NCI-H2081 treated with DMSO at 0.1 percent for 48 hours (cell line): ENCODE data around the gene KCNAB1.

Experiments
- DNase-seq: peaks from one replicate; lab custom pipeline; 2025; lab: John Stamatoyannopoulos, UW

The KCNAB1 gene

DNA sequence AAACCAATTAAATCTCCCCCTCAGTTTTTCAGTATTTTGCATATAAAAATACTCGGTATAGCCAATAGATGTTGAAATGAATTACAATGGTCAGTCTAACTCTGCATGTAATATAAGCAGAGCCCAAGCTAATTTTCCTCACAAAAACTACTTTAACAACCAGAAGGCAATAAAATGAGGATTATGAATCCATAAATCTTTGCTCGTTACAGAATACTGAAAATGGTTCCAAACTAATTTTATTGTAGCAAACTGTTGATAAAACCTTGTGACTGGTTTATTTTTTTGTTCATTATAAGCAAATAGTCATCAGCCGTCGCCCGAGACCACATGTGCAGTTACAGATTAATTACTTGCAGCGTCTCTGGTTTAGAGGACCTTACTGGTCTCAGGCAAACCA is 251.3 kb downstream of the KCNAB1 start:
- DNase-seq = no peak

DNA sequence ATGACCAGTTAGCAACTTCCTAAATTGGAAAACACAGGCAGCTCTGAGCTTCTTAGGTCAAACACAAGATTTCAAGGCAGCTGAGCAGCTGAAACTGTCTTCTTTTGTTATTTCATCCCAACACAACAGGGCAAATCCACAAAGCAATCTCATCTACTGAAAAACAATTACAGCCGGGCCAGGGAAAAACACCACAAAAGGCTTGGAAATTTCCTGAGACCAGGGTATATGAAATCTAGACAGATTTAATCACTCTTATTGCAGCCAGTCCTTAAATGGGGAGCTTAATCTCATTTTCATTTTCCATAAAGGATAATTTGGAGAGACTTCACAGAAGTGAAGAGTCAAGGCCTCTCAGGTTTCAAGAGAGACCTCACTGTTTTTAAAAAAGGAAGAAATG is 252.7 kb downstream of the KCNAB1 start:
- no peak for DNase-seq

DNA sequence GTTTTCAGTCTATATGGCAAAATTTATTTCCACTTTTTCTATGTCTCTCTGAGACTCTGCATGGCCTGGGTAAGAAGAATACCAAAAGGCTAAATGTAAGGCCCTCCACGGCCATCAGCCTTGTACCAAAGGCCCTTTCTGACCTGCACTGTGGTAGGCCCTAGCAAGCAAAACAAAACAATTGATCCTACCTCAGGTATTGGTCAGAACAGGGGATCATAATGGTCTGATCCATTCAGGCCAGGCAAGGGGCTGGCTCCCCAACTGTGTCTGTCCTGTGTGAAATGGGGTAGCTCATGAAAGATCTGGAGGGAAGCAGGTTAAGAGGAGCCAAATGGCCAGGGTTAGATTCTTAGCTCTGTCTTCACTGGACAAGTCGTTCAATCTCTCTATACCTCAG is 253.3 kb downstream of the KCNAB1 start:
- DNase-seq = no peak

DNA sequence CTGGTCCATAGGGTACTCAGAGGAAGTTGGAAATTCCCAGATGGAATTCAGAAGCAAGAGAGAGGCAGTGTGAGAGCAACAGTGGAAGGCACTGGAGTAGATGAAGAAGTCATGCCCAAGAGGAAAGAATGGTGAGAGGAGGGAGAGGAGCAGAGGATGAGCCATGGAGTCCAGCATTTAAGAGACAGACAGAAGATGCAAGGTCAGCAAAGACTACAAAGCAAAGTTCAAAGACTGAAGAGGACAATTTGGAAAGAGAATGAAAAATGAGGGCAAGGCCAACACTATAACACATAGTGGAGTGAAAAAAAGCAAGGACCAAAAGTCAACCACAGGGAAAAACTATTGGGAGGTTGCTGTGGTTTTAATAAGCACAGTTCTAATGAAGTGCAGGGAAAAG is 255.8 kb downstream of the KCNAB1 start:
- DNase-seq = no peak

DNA sequence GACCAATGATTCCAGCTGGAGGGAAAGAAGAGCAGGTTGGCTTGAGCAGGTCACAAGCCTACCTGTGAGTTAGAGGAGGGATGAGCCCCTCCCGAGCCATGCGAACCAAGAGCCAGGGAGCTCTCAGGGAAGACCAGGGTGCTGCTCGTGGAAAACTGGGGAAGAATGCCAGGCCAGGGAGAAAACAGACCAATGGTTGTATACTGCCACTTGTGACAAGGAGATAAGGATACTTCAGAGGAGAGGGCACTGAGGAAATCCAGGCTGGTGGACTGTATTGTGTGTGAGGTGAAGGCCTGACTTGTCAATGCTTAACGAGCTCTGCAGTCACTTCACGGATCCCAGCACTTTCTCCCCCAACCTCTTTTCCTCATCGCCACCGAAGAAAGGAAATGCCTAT is 256.9 kb downstream of the KCNAB1 start:
- no peak for DNase-seq

DNA sequence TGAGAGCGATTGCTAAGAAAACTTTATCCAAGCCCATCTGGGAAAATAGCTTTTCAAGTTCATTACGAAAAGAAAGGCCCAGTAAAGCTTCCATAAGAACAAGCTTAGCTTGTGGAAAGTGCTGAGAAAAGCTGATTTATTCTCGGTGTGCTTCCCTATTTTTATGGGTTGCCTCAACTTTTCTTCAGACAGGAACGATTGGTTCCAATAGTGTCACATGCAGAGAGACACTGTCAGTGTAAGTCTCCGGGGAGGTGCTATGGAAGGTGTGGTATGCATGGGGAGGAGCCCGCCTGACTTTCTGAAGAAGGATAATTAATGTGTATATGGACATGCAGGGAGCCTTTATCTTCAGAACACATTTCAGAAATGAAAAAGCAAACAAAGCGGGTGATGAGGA is 257.3 kb downstream of the KCNAB1 start:
- DNase-seq = no peak

DNA sequence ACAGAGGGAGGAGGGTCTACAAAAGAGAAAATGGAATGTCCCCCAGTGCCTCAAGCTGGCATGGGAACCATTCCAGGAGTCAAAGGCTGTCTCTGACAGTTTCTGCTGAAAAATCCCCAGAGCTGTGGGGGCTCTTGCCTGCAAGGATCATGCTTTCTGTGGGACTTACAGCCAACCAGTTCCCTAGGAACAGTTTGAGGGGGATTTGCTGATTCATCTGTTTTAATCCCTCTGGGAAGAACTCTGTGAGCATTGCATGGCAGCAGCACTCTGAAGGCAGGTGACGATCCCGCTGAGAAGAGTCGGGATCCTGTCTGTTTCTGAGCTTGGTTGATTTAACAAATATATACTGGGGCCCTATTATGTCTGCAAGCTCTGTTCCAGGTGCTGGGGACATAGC is 258.5 kb downstream of the KCNAB1 start:
- DNase-seq = no peak

DNA sequence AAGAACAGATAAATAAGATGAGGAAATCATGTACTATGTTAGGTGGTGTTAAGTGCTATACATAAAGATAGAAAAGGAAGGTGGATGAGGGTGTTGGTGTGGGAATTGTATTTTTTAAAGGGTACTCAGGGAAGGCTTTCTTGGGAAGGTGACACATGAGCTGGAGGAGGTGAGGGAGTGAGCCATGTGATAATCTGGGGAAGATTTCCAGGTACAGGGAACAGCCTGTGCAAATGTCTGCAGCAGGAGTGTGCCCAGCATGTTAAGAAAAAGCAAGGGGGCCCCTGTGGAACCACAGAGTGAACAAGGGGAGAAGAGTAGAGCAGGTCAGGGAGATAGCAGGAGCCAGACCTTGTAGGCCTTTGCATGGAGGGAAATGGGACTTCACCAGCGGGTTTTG is 258.9 kb downstream of the KCNAB1 start:
- no peak for DNase-seq

DNA sequence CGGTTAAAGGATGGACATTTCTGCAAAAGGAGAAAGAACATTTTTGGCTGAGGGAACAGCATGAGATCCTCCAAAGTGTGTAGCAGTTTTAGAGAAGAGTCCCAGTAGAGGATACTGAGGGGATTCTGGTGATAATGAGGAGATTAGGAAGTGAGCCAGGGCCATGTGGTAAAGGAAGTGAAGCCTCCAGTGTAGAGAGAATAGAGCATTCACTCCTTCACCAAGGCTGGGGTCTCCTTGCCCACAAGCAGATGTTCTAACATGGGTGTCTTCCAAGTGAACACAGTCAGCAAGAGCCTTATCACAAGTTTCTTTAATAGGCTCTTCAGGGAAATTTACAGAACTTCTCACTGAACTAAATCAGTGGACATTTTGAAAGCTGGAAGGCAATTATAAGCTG is 260.9 kb downstream of the KCNAB1 start:
- DNase-seq = no peak

DNA sequence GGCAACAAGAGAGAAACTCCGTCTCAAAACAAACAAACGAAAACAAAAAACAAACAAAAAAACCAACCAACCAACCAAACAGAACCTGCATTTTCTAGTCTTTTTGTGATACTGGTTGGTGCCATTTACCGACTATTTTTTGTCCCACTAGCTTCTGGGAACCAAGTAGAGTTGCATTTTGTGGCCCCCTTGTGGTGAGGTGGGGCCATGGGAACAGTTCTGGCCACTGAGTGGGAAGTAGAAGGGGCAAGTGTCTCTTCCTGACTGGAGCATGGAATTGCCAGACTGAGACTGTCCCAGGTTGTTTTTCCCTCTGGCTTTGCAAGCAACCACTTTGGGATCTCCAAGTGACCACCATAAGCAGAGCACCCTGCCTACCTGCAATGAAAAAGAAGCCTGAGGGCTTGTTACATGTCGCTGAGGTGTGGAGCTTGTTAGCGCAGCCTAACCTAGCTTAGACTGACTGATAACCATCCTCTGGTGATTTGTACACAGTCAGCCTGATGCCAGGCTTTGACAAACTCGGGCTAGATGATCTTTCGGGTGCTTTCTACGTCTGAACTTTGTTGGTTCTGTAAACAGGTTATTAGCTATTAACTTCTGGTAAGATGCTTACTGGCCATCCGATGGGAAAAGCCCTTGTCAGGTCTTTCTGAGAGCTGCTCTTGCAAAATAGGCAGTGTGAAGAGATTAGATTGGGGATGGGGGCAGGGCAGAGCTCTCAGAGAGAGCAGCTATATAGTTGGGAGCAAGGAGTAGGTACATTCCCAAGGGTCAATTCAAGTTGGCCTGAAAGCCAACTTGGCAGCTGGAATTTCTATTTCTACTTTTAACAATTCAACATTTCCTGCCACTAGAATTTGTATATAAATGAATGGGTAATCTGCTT is 262.3 kb downstream of the KCNAB1 start:
- no peak for DNase-seq

DNA sequence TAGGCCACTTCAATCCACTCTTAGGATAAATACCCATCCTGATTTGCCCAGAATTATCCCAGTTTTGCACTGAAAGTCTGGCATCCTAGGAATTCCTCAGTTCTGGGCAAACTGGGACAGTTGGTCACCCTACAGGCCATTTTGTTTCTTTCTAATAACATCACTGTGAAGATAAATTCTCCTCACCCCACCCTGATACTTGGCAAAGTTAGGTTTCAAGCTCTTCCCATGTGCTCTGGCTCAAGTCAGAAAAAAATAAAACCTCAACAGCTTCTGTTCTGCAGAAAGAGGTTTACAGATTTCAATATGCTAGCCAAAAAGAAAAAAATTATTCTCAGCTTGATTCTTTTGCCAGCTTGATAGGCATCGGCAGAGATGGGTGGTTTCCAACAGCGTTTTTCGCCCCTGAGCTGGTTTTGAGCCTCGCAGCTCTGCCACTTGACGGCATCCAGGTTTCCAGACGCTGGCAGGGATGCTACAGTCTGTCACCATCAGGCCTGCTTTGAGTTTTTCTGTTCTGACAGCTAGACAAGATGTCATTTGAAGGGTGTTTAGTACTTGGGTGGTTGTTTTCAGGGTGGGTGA is 263.2 kb downstream of the KCNAB1 start:
- no peak for DNase-seq

DNA sequence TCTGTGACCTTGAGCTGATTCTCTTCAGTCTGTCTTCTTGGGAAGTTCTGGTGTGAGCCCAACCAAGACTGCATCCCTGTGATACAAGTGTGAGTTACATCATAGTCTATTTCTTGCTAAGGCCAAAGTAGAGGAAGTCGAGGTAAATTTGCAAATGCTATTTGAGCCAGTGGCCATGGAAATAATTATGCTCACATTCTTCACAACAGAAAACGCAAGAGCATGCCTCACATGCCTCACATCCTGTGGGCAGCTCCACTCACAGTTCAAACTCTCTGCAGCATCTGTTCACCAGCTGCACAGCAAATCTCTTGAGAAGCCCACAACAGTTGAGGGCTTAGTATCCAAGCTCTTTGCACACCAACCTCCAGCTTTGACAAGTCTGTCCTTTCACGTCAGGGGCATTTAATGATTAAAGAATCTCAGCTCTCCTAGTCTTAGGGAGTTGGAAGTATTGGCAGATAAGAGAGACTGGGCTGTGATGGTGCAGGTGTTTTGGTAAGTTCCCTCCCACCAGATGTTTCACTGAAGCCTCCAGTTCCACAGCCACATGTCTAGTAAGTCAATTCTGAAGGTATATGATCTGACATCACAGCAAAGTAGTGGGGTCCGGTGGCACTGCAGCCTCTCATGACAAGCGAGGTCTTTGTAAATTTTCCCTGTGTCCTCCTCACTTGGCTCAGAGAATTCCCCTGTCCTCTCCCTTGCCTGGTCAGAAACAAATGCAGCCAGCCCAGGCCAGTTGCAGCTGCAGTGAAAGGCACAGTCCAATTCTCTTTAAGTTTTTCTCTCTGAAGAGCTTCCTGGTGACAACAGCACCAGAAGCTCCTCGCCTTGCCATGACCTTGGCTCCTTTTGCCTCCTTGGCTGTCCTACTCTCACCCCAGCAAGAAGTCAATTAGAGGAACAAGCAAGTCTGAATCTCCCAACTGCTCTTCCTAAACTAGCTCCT is 268.4 kb downstream of the KCNAB1 start:
- DNase-seq = no peak

DNA sequence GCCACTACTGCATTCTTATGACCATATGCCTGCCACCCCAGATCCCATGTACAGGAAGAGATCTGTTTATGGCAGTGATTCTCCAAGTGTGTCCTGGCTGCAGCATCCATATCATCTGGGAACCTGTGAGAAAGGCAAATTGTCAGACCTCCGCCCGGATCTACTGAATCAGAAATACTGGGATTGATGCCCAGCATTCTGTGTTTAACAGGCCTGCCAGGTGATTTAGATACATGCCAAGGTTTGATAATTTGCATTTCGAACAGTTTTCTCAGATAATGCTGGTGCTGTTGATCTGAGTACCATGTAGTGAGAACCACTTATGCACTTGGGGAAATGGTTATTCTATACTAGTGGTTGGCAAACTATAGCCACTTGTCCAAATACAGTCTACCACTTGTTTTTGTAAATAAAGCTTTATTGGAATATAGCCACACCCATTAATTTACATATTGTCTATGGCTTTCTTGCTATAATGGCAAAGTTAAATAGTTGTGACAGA is 269.1 kb downstream of the KCNAB1 start:
- DNase-seq = no peak

DNA sequence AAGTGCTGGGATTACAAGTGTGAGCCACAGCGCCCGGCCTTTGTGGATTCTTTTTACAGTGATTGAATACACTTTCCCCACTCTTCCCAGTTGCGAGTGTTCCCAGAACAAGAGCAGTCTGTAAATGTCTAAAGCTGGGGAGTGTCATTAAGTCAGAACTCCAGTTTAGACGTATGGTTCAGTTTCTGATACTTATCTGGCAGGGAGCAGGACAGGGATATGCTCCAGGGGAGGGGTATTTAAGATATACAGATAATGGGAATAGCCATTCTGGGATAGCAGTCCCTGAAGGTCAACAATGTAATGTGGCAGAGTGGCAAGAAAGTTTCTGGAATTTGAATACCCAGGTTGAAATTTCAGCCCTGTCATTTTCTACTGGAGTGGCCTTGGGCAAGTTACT is 270.5 kb downstream of the KCNAB1 start:
- DNase-seq = no peak

DNA sequence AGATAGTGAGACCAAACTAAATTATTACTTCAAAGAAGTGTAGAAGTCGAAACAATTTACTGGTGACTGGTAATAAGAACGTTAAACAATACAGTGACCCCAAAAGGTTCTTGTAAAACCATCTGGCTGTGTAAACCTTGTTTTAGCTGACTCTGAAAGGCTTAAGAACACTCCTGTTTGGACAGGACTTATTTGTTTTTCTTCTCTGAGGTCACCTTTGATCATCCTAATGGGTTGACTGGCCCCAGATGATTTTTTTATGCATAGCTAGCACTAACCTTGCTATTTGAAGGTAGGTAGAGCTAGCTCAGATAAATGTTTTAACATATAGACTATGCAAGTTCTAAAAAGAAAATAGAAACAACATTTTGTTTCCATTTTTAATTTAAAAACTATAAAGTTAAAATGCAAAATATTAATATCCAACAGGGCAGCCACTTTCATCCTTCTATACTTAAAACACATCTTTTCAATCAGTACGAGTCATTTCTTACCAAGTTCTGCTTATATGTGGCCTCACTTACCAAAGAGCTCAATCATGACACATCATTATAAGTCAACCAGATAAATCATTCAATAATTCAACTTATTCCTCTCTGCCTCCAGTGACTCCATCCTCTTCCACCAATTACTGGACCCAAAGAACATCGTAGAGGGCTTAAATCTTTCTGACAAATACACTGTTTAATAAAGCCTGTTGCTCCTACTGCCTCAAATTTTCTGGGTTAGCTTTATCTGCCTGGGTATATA is 275.8 kb downstream of the KCNAB1 start:
- no peak for DNase-seq

DNA sequence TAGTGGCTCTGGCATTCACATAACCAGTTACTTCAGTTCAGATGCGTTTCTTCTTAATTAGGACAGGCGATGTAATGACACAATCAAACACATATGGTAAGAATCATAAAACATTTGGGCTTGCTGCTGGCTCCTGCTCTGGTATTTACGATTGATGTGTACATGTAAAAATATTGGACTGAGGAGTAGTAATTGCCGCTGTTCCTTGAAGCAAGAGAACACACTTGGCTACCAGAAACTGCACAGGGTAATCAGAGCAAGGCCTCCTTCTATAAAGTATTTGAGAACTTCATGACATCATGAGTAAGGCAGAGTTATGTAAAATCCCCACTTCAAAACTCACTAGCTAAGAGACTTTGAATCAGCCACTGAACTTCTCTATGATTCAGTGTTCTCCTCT is 276.5 kb downstream of the KCNAB1 start:
- no peak for DNase-seq

DNA sequence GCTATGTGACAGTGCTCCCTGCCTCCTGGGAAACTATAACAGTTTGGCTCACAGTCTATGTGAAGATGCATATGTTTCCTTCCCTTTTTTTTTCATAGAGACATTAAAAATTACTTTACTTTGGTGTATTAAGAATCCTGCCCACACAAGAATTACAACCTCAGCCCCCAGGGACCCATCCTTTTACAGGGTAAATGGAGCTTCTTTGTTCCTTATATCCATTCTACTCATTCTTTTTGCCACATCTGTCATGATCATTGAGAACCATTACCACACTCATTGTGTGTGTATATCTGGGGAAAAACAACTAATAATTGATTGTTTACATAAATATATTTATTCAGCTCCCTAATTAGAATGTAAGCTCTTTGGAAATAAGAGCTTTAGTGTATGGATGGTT is 277.2 kb downstream of the KCNAB1 start:
- DNase-seq = no peak

DNA sequence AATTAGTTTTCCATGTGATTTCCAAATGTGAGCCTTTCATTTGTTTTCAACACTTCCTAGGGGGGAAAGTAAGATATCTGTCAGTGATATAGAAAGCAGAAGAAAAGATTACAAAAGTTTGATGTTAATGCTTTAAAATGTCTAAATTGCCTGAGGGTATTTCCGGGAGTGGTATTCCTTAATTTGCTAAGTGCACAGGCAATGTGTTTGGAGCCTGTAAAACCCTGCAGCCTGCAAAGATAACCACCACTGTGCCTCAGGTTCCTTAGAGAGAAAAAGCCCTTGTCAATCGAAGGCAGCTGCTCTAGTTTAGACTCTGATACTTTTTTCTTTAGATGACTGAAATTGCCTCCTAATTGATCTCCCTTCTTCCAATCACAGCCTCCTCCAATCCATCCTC is 279.7 kb downstream of the KCNAB1 start:
- DNase-seq = no peak

DNA sequence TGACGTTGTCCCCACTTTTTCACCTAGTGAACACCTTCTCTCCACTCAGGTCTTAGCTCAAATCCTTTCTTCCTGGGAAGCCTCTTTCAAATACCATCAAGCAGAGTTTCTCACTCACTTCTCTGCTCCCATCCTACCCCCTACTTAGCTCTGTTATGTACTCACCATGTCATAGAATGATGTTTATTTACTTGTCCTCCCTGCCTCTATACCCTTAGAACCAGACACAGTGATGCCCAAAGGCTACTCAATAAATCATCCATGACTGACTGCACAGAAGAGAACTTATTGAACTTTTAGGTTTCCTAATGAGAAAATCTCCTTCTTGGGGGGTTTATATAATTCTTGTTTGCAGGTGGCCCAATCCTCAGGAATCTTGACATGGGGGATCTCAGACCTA is 280.4 kb downstream of the KCNAB1 start:
- DNase-seq = no peak

DNA sequence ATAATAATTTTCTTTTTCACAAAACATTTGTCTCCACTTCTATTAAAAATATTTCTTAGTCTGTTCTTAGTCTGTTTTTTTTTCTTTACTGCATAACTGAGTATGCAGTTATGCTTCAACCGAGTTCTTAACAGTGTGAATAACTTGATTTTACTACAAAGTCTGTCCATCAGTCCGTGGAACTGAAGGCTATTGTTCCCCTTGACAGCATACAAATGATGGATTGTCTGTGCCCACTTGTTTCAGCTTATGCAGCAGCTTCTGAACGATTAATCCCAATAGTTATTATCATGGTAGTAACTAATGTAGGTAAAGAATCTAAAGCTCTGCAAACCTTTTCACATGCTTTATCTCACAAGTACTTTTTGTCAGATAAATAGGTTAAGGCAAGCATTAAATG is 283.8 kb downstream of the KCNAB1 start:
- no peak for DNase-seq

DNA sequence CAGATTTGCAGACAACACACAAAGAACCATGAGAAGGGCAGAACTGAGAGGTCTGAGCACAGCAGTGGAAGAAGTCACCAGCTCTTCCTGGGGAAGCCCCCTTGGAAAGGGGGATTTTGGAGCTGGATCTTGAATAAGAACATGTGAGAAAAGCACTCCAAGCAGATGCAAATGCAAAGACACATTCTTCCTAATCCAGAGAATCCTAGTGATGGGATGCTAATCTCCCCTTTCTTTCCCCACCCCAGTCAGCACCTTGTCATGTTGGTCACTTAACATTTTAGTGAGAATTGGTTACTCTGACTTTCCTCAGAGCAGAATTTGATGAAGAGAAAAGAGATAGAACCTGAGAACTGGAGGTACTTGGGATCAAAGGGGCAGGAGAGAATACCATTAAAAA is 286.0 kb downstream of the KCNAB1 start:
- DNase-seq = no peak
